ENCODE results near the gene FRMD5.

GRCh38 chr15:43928152-43928551 lies 266.9 kb downstream of the FRMD5 start:
- TF ChIP-seq CTCF (IDR thresholded peaks at IDR 0.05; ENCODE audit: low read length): no peak
- no peak for TF ChIP-seq EZH2 (optimal IDR thresholded peaks at IDR 0.05; ENCODE audit: low read depth, low read length)
- no peak for TF ChIP-seq EZH2phosphoT487 (IDR thresholded peaks at IDR 0.05; ENCODE audit: low read length)

Measured in MM.1S (cell line).